HG03342 (cell line): ENCODE results near the gene PLTP.

Experiments used
- ATAC-seq: cut with Tn5 transposase; IDR thresholded peaks from one replicate; pipeline ENCODE4 v1.9.1; 2021; ENCODE audit warnings: mild to moderate bottlenecking, moderate library complexity; ENCODE audit not compliant: unreplicated experiment

The PLTP gene

DNA sequence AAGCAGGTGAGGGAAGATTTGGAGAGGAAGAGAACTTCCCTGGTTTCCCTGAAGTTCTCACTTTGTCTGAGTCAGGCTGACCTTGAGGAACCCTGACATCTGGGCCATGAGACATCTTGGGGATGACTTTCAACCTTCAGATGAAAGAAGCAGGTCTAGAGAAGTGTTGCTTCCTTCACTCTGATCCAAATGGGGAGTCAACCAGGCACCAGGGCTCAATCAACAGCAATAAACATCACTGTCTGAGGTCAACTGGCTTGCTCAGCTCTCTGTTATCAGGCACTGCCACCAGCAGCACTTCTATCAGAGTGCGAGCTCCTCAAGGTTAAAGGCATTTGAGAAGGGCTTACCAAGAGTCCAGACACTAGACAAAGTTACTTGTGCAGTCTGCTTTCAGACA is 61.0 kb downstream of the PLTP start:
- no peak for ATAC-seq

DNA sequence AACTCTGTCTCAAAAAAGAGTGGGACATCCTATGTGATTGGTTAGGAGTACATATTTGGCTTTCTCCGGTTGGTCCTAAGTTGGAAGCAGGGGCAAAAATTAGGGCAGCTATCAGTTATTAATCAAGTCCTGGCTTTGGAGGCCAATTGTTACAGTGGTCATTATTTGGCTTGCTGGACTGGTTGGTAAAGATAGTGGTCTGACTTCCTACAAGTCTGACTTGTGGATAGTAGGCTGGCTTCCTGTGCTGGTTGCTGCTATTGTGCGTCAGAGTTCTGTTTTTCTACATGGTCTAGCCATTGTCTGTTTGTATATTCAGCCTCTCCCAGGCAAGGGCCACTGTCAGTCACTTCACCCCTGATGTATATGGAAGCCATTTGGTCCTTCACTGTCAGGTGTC is 61.7 kb downstream of the PLTP start:
- no peak for ATAC-seq

- no peak for ATAC-seq
Measured at GRCh38 chr20:45848969-45849582, 62.9 kb downstream of the PLTP start.
